Stomach smooth muscle (tissue), 2 donors: Measurements from ENCODE around the gene RTBDN.
A peak's percentile ranks its signal among the peaks of the same experiment; 100 is the strongest.

Source experiments
- H3K27ac ChIP-seq: one replicate; pipeline ENCODE4 v1.7.0; 2013; ENCODE audit warnings: mild to moderate bottlenecking, low read length, inconsistent platforms
- H3K27me3 ChIP-seq, 2 donors: one replicate each; pipeline ENCODE4 v1.7.0; 2013; ENCODE audit warnings: low read length in 2 of 2; ENCODE audit not compliant: insufficient read depth in 2 of 2, control insufficient read depth in 1 of 2
- H3K36me3 ChIP-seq, 2 donors: one replicate each; pipeline ENCODE4 v1.7.0; 2013; ENCODE audit warnings: low read length in 2 of 2; ENCODE audit not compliant: control insufficient read depth in 2 of 2, insufficient read depth in 2 of 2
- H3K4me1 ChIP-seq: one replicate; pipeline ENCODE4 v1.7.0; 2013; ENCODE audit warnings: low read length; ENCODE audit not compliant: control insufficient read depth, insufficient read depth
- H3K4me3 ChIP-seq, 2 donors: one replicate each; pipeline ENCODE4 v1.7.0; 2013; ENCODE audit warnings: low read length in 2 of 2
- H3K9ac ChIP-seq, 2 donors: one replicate each; pipeline ENCODE4 v1.7.0; 2013; ENCODE audit warnings: low read length in 2 of 2, mild to moderate bottlenecking in 1 of 2
- H3K9me3 ChIP-seq, 2 donors: one replicate each; pipeline ENCODE4 v1.7.0; 2013; ENCODE audit warnings: low read length in 2 of 2; ENCODE audit not compliant: control insufficient read depth in 2 of 2
- donor health status: healthy.
- donor health status: Pancreatic carcinoma.

The RTBDN gene

DNA sequence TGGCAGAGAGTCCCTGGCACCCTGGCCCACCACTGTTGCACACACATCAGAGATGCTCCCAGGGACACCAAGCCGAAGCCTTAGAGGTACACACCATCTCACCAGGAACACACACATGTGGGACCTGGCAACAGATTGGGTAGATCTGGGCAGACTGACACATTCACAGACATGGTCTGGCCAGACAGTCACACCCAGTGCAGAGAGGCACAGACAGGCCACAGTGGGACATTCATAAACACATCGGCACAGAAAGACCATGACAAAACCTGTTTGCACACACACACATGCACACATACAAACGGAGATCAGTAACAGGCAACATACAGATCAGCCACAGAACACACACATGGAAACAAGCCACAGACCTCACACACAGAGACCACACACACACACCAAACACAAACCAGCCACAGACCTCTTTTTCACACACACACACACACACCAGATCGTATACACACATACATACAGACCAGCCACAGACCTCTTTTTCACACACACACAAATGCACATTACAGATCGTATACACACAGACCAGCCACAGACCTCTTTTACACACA, 49.4 kb downstream of the RTBDN start:
- peaks cover 57% of the 10 kb centered on the region for H3K4me1 ChIP-seq
- H3K4me3 ChIP-seq = peak overlapping the region in 1 of 2 donors; percentile 15
- no peak overlapping the region for H3K9ac ChIP-seq
- H3K36me3 ChIP-seq = no peaks in the 10 kb centered on the region
- H3K27me3 ChIP-seq = no peaks in the 10 kb centered on the region
- H3K9me3 ChIP-seq = no peaks in the 10 kb centered on the region
- H3K27ac ChIP-seq = peak overlapping the region; percentile 100

DNA sequence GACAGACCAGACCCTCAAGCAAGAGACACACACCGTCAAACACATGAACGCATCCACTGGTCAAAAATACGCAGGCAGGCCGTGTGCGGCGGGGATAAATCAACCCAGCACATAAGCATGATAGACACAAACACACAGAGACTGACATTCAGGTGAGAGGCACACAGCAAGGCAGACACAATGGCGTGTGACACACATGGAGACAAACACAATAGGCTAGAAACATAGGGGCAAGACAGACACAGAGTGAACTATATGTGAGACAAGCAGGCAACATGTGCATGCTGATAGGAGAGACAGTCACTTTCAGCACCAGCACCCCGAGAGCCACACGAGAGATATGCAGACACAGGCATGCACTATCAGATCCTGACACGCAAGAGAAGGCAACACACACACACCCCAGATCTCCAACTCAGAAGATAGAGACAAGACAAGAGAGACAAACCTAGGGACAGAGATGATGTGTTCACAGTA, 49.9 kb downstream of the RTBDN start:
- Histone ChIP-seq H3K36me3 (no peaks in the 10 kb centered on the region), H3K4me1 (peaks cover 58% of the 10 kb centered on the region), H3K9me3 (no peaks in the 10 kb centered on the region), H3K4me3 (peak overlapping the region in 1 of 2 donors; percentile 8), H3K9ac (no peak overlapping the region), H3K27me3 (no peaks in the 10 kb centered on the region), H3K27ac (peak overlapping the region; percentile 100)

DNA sequence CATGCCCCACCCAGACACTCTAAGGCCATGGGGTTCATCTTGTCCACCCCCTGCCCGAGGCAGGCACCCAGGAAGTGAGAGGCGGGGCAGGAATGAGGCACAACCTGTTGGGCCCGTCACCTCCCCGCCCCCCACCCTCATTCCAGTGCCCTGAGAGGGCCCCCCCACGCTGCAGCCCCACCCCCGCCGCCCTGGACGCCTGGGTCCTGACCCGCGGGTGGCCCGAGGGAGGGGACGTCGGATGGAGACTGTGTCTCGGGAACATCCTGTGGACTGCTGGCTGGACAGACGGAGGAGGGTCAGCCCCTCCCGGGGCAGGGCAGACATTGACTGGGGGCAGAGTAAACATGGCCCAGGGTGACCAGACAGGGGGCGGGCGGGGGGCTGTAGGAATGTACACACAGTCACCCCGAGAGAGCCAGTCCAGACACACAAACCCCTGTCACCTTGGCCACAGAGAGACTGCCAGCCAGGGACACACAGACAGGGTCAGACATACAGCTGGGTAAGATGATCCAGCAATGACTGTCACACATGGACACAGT, 50.5 kb downstream of the RTBDN start:
- H3K4me1 ChIP-seq = peaks cover 58% of the 10 kb centered on the region

DNA sequence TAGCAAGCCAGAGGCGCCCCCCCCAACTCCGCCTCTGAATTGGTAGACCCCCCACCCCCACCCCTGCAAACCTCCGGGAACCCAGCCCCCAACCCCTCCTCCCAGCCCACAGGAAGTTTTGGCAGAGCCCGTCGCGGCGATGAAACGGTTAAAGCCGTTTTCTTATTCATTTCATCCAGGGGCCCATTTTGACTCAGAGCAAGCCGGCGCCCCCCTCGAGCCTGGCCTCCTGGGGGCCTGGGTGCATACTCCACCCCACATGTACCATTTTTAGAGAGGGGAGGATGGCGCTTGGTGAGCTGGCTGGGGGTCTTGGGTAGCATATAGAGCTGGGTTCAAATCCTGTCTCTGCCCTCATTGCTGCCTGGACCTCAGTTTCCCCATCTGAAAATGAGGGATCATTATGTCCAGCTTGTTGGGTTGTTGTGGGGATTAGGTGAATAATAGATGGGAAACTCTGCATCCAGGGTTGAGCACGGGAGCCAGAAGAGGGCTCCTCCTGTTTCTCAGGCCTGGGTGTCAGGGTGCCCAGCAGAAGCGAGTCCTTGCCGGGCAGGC, 51.0 kb downstream of the RTBDN start:
- Histone ChIP-seq H3K36me3 (no peaks in the 10 kb centered on the region), H3K4me3 (peak overlapping the region in 1 of 2 donors; percentile 78), H3K9ac (peak overlapping the region in 1 of 2 donors; percentile 74), H3K9me3 (no peaks in the 10 kb centered on the region), H3K4me1 (peaks cover 58% of the 10 kb centered on the region), H3K27ac (peak overlapping the region; percentile 100), H3K27me3 (no peaks in the 10 kb centered on the region)

More for the DNA sequence above, 50.5 kb downstream of the RTBDN start:
- H3K9ac ChIP-seq = peak overlapping the region in 1 of 2 donors; percentile 74
- peak overlapping the region in 1 of 2 donors; percentile 8 for H3K4me3 ChIP-seq
- H3K27ac ChIP-seq = peak overlapping the region; percentile 100
- no peaks in the 10 kb centered on the region for H3K36me3 ChIP-seq
- H3K9me3 ChIP-seq = no peaks in the 10 kb centered on the region
- no peaks in the 10 kb centered on the region for H3K27me3 ChIP-seq

DNA sequence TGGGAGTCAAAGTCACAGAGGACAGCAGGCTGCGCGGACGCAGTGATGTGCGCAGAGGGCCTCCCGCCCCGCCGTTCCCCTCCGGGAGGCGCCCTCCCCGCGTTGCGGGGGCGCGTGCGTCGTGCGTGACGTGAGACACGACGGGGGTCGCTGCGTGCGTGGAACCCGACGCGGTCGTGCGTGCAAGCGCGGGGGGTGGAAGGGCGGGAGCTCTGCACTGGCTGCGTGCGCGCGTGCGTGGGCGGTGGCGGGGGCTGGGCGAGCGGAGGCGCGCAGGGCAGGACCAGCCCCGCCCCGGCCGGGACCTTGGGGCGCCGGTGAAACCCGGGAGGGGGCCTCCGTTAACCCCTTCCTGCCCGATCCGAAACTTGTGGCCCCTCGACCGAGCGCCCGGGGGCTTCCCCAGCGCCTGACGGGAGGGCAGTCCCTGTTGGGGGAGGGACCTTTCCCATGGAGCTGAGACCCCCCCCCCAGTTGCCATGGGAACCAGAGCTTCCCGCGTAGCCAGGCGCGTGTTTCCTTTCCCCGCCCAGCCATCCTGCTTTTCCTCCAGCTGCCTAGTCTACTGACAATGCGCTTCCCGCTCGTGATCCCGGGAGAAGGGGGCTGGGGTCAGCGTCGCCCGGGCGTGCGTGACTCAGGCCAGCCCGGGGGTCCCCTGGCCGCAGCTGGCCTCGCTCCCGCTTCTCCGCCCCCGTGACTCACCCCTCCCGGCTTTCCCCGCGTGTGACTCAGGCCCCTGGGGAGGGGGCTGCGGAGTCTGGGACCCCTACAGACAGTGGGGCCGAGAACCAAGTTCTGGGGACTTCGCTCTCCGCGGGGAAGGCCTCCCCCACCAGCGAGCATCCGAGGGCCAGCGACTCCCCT, 51.7 kb downstream of the RTBDN start:
- Histone ChIP-seq H3K27ac (peak overlapping the region; percentile 100), H3K9me3 (no peaks in the 10 kb centered on the region), H3K27me3 (no peaks in the 10 kb centered on the region), H3K36me3 (no peaks in the 10 kb centered on the region), H3K4me3 (peak overlapping the region; percentile 33 to 78), H3K4me1 (peaks cover 60% of the 10 kb centered on the region), H3K9ac (peak overlapping the region; percentile 74 to 94)

DNA sequence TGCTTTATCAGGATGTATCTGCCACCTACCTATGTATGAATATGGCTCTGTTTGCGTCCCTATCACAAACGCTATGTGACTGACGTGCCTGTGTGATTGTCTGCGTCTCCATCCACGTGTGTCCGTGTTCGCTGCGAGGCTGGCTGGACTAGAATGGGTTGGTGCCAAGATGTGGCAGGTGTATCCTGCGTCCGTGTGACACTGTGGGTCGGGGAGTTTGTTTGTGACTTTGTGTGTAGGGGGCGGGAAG, 52.3 kb downstream of the RTBDN start:
- H3K4me1 ChIP-seq = peaks cover 66% of the 10 kb centered on the region
- H3K27me3 ChIP-seq = no peaks in the 10 kb centered on the region
- H3K27ac ChIP-seq = peak overlapping the region; percentile 100
- no peaks in the 10 kb centered on the region for H3K36me3 ChIP-seq
- peak overlapping the region; percentile 33 to 78 for H3K4me3 ChIP-seq
- H3K9ac ChIP-seq = peak overlapping the region; percentile 74 to 94
- H3K9me3 ChIP-seq = no peaks in the 10 kb centered on the region

DNA sequence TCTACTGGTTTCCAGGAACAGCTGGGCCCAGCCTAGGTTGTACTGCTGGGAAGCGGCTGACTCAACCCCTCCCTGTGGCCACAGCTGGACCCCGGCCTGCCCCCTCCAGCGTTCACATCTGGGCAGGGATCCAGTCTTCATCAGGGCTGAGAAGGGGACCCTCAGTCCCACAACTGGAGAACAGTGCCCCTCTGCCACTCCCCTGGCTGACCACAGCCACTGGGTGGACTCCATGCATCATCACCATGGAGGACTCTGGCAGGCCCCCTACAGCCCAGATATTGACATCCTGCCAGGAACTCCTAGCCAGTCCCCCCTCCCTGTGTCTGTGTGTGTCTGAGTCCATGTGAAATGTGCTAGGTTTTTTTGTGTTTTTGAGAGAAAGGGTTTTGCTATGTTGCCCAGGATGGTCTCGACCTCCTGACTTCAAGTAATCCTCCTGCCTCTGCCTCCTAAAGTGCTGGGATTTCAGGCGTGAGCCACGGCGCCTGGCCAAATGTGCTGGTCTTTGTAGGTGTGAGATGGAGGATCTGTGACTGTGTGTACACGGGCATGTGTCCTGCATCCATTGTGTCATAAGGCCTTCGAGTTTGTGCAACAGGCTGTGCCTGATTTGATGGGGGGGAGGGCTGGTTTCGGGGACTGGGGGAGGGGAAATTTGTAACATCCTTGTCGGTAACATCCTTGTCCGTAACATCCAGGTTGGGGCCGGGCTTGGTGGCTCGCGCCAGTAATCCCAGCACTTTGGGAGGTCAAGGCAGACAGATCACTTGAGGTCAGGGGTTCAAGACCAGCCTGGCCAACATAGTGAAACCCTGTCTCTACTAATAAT, 55.0 kb downstream of the RTBDN start:
- no peaks in the 10 kb centered on the region for H3K9me3 ChIP-seq
- peak overlapping the region; percentile 95 for H3K27ac ChIP-seq
- H3K9ac ChIP-seq = peak overlapping the region; percentile 76 to 93
- peak overlapping the region in 1 of 2 donors; percentile 79 for H3K4me3 ChIP-seq
- peaks cover 59% of the 10 kb centered on the region for H3K4me1 ChIP-seq
- H3K36me3 ChIP-seq = no peaks in the 10 kb centered on the region
- no peaks in the 10 kb centered on the region for H3K27me3 ChIP-seq

DNA sequence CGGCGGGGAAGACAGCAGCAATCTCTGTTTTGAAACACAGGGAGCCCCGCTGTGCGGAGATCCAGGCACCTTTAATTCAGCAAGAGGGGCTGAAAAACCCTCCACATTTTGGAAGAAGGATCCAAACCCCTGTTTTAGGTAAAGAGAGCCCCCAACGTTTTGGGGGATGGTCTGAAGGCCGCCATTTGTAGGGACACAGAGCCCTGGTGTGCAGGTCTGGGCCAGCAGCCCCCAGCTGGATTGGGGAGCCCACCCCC, 55.5 kb downstream of the RTBDN start:
- Histone ChIP-seq H3K4me3 (peak overlapping the region; percentile 79 to 94), H3K4me1 (peaks cover 56% of the 10 kb centered on the region), H3K27ac (peak overlapping the region; percentile 95), H3K27me3 (no peaks in the 10 kb centered on the region), H3K9ac (peak overlapping the region; percentile 76 to 93), H3K9me3 (no peaks in the 10 kb centered on the region), H3K36me3 (no peaks in the 10 kb centered on the region)

DNA sequence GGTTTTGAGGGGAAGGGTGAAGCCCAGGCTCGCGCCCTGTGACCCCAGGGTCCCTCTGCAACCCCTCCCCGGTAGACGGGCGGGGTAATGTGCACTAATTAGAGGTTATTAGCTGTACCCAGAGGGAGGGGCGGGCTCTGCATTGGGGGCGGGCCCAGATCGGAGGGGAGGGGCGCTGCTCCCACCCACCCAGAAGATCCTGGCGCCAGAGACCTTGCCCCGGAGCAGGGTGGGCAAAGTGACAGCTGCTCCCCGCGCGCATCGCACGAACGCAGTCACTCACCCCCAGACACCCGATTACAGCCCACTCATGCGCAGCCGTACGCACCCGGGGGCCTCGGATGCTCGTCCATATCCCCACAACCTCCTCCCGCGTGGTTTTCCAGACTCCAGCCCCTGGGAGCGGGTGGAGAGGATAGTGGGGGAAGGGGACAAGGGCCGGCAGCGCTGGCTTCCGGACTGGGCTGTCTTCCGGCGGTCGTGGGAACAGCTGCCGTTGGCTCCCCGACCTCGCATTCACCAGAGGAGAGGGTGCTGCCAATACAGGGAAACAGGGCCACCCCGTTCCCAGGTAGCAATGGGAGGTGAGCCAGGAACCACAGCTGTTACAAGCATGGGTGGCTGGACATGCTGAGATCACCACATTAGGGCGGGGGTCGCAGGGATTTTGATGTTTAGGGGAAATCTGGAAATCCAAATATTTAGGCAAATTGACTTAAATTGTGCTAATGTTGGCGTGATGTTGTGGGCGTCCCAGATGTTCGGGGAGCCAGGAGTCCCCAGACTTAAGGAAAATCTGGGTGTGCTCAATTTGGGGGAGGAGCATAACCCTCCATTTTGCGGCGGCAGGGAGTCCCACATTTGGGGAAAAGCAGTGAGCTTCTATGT, 56.1 kb downstream of the RTBDN start:
- Histone ChIP-seq H3K27ac (peak overlapping the region; percentile 95), H3K9ac (peak overlapping the region; percentile 76 to 93), H3K4me1 (peaks cover 50% of the 10 kb centered on the region), H3K4me3 (peak overlapping the region; percentile 79 to 94), H3K27me3 (no peaks in the 10 kb centered on the region), H3K9me3 (no peaks in the 10 kb centered on the region), H3K36me3 (no peaks in the 10 kb centered on the region)
